Caco-2 (cell line): ENCODE data around the gene SELENOS. TPM values are rescaled to one million over a fixed set of nuclear protein-coding genes. Genes with fewer than 3 reads are reported as not detected.

Experiments used
- BruUV-seq: library from RNA; stranded (reverse); fragments of 400-500 nt; replicated peaks from 2 replicates; lab custom pipeline; 2021; lab: Mats Ljungman, UMichigan
- CTCF ChIA-PET: fragments of 300-600 bp; sonication (Branson Sonifier 250); formaldehyde crosslinking; loops from one replicate; lab custom pipeline; 2022; ENCODE audit warnings: antibody characterized with exemption; lab: Charles Lee
- POLR2A ChIA-PET: fragments of 300-600 bp; sonication (Branson Sonifier 250); formaldehyde crosslinking; loops from one replicate; lab custom pipeline; 2022; ENCODE audit warnings: antibody characterized with exemption; lab: Charles Lee
- DNase-seq, 2 experiments: peaks; one replicate each; pipeline versions ENCODE4 v3.0.0 to v3.0.0-alpha.2; 2020 to 2022
- H3K27me3 ChIP-seq: replicated peaks from 2 replicates; pipeline ENCODE4 v1.6.0; 2011; ENCODE audit warnings: low read length; ENCODE audit not compliant: control insufficient read depth, insufficient read depth
- H3K36me3 ChIP-seq: 2 replicates; pipeline ENCODE4 v1.5.1; 2011; ENCODE audit warnings: low read length; ENCODE audit not compliant: control insufficient read depth, insufficient read depth
- H3K4me1 ChIP-seq: fragments of 250-450 bp; sonication (Bioruptor Pico); 2 replicates; pipeline ENCODE4 v1.5.1; 2020; ENCODE audit warnings: mild to moderate bottlenecking
- H3K4me3 ChIP-seq: 2 replicates; pipeline ENCODE4 v1.5.1; 2011; ENCODE audit warnings: low read depth, mild to moderate bottlenecking, control low read depth, low read length
- H3K9me3 ChIP-seq: fragments of 250-450 bp; sonication (Bioruptor Pico); 2 replicates; pipeline ENCODE4 v1.5.1; 2020; ENCODE audit warnings: mild to moderate bottlenecking, moderate library complexity
- H3K27ac Mint-ChIP-seq: one replicate; pipeline ENCODE4 v1.8.0; 2022; ENCODE audit warnings: mixed read lengths; ENCODE audit not compliant: unreplicated experiment
- H3K27me3 Mint-ChIP-seq: one replicate; pipeline ENCODE4 v1.8.0; 2022; ENCODE audit warnings: mixed read lengths; ENCODE audit not compliant: insufficient read depth, unreplicated experiment
- H3K36me3 Mint-ChIP-seq: one replicate; pipeline ENCODE4 v1.8.0; 2022; ENCODE audit warnings: mild to moderate bottlenecking, mixed read lengths; ENCODE audit not compliant: insufficient read depth, unreplicated experiment
- H3K4me1 Mint-ChIP-seq: one replicate; pipeline ENCODE4 v1.8.0; 2022; ENCODE audit warnings: low read depth, mixed read lengths; ENCODE audit not compliant: unreplicated experiment
- H3K4me3 Mint-ChIP-seq: one replicate; pipeline ENCODE4 v1.8.0; 2022; ENCODE audit warnings: mild to moderate bottlenecking, moderate library complexity, mixed read lengths; ENCODE audit not compliant: unreplicated experiment
- H3K9me3 Mint-ChIP-seq: one replicate; pipeline ENCODE4 v1.8.0; 2022; ENCODE audit warnings: mixed read lengths; ENCODE audit not compliant: unreplicated experiment
- CTCF ChIP-seq, 2 experiments: fragments of 200-600 bp in 1 of 2; IDR thresholded peaks; 1 replicate in 1 of 2; 2 replicates in 1 of 2; pipeline versions ENCODE4 v1.5.1 to v1.8.0; 2011 to 2022; ENCODE audit warnings: antibody characterized with exemption in 1 of 2, control low read depth in 1 of 2, inconsistent platforms in 1 of 2, low read depth in 1 of 2, low read length in 1 of 2, mild to moderate bottlenecking in 1 of 2, moderate library complexity in 1 of 2; ENCODE audit not compliant: insufficient read depth in 1 of 2, severe bottlenecking in 1 of 2, unreplicated experiment in 1 of 2
- intact Hi-C: fragments of 100-400 bp; cut with micrococcal nuclease; formaldehyde crosslinking; loops from one replicate; pipeline ENCODE4 v1.10.0; 2022; ENCODE audit not compliant: unreplicated experiment
- total RNA-seq: library from RNA; stranded (reverse); gene quantifications from 2 replicates; pipeline ENCODE4 v1.2.3, GENCODE V29; 2022

Gene SELENOS
- total RNA-seq, 1 experiment from 2014 or later, result 71.3 TPM

- Mint-ChIP-seq H3K27ac (no peak overlapping the region), H3K9me3 (no peaks in the 10 kb centered on the region), H3K4me3 (no peak overlapping the region), H3K36me3 (peaks cover 13% of the 10 kb centered on the region), H3K4me1 (peaks cover 7% of the 10 kb centered on the region), H3K27me3 (no peaks in the 10 kb centered on the region)
- ChIA-PET CTCF (no interaction called here), POLR2A (no interaction called here)
- Histone ChIP-seq H3K36me3 (no peaks in the 10 kb centered on the region), H3K4me3 (no peak overlapping the region), H3K9me3 (no peaks in the 10 kb centered on the region), H3K27me3 (no peaks in the 10 kb centered on the region), H3K4me1 (no peaks in the 10 kb centered on the region)
- no peak for DNase-seq
- BruUV-seq, result no TSS peak
- intact Hi-C loops, result no loop called here
- no peak for TF ChIP-seq CTCF (IDR thresholded peaks at IDR 0.05; ENCODE audit: insufficient read depth in 1 of 2, low read depth in 1 of 2, low read length in 1 of 2, severe bottlenecking in 1 of 2, unreplicated experiment in 1 of 2)
These were observed 34.9 kb downstream of the SELENOS start for GRCh38 chr15:101242160-101242998.

- ChIA-PET POLR2A (no interaction called here), CTCF (interaction anchor here (0.8 kb wide), 1 partner anchor 12 kb away, joined by 6 read pairs; the partner anchor contains the start of gene CHSY1)
- no peak overlapping the region for H3K27ac Mint-ChIP-seq
- Histone ChIP-seq H3K9me3 (no peaks in the 10 kb centered on the region), H3K4me3 (no peak overlapping the region), H3K27me3 (no peaks in the 10 kb centered on the region), H3K36me3 (no peaks in the 10 kb centered on the region), H3K4me1 (no peaks in the 10 kb centered on the region)
- peaks cover 14% of the 10 kb centered on the region for H3K36me3 Mint-ChIP-seq
- H3K27me3 Mint-ChIP-seq, result no peaks in the 10 kb centered on the region
- TF ChIP-seq CTCF (IDR thresholded peaks at IDR 0.05; ENCODE audit: insufficient read depth in 1 of 2, low read depth in 1 of 2, low read length in 1 of 2, severe bottlenecking in 1 of 2, unreplicated experiment in 1 of 2), result no peak
- peaks cover 6% of the 10 kb centered on the region for H3K4me1 Mint-ChIP-seq
- no peak overlapping the region for H3K4me3 Mint-ChIP-seq
- H3K9me3 Mint-ChIP-seq, result no peaks in the 10 kb centered on the region
- DNase-seq, result no peak
- no TSS peak for BruUV-seq
- intact Hi-C loops, result no loop called here
These were observed 36.9 kb downstream of the SELENOS start for GRCh38 chr15:101240358-101240757.

GRCh38 chr15:101239724-101240136 lies 37.6 kb downstream of the SELENOS start:
- intact Hi-C loops, result no loop called here
- H3K36me3 ChIP-seq, result no peaks in the 10 kb centered on the region
- no peak overlapping the region for H3K4me3 ChIP-seq
- ChIA-PET POLR2A (interaction anchor here (0.6 kb wide), 1 partner anchor 475 kb away, joined by 4 read pairs; no protein-coding TSS in a partner anchor), CTCF (interaction anchor here (0.8 kb wide), 1 partner anchor 12 kb away, joined by 6 read pairs; the partner anchor contains the start of gene CHSY1)
- H3K36me3 Mint-ChIP-seq, result peaks cover 14% of the 10 kb centered on the region
- H3K27me3 Mint-ChIP-seq, result no peaks in the 10 kb centered on the region
- no peaks in the 10 kb centered on the region for H3K4me1 ChIP-seq
- no peak for TF ChIP-seq CTCF (IDR thresholded peaks at IDR 0.05; ENCODE audit: insufficient read depth in 1 of 2, low read depth in 1 of 2, low read length in 1 of 2, severe bottlenecking in 1 of 2, unreplicated experiment in 1 of 2)
- H3K4me3 Mint-ChIP-seq, result no peak overlapping the region
- no peaks in the 10 kb centered on the region for H3K9me3 Mint-ChIP-seq
- no peaks in the 10 kb centered on the region for H3K9me3 ChIP-seq
- no peak overlapping the region for H3K27ac Mint-ChIP-seq
- H3K4me1 Mint-ChIP-seq, result peaks cover under 1% of the 10 kb centered on the region
- H3K27me3 ChIP-seq, result no peaks in the 10 kb centered on the region
- no TSS peak for BruUV-seq
- no peak for DNase-seq
